ENCODE data around the gene RARB.

The RARB gene

GRCh38 chr3:25582242-25582641 lies 154.2 kb downstream of the RARB start:
- DNase-seq = peak; percentile 95

- peak; percentile 52 for DNase-seq
Measured at GRCh38 chr3:25583343-25583742, 155.3 kb downstream of the RARB start.

- DNase-seq = peak; percentile 54
Measured at GRCh38 chr3:25584011-25584789, 156.1 kb downstream of the RARB start.

GRCh38 chr3:25585361-25586166 lies 157.5 kb downstream of the RARB start:
- DNase-seq = peak; percentile 42

GRCh38 chr3:25586167-25586505 lies 158.1 kb downstream of the RARB start:
- peak; percentile 40 for DNase-seq

GRCh38 chr3:25586553-25586952 lies 158.5 kb downstream of the RARB start:
- peak; percentile 35 for DNase-seq

- DNase-seq = peak; percentile 45
Measured at GRCh38 chr3:25587094-25587493, 159.0 kb downstream of the RARB start.

- peak; percentile 21 for DNase-seq
Measured at GRCh38 chr3:25587526-25587925, 159.5 kb downstream of the RARB start.

- DNase-seq = no peak
Measured at GRCh38 chr3:25587975-25588374, 159.9 kb downstream of the RARB start.

- DNase-seq = peak; percentile 63
Measured at GRCh38 chr3:25588441-25589103, 160.5 kb downstream of the RARB start.

GRCh38 chr3:25589104-25589782 lies 161.2 kb downstream of the RARB start:
- DNase-seq = peak; percentile 33

- DNase-seq = peak; percentile 55
Measured at GRCh38 chr3:25589783-25590258, 161.8 kb downstream of the RARB start.

GRCh38 chr3:25592510-25592968 lies 164.5 kb downstream of the RARB start:
- peak; percentile 90 for DNase-seq

GRCh38 chr3:25593001-25593400 lies 164.9 kb downstream of the RARB start:
- DNase-seq = no peak

- DNase-seq = peak; percentile 48
Measured at GRCh38 chr3:25594007-25594502, 166.0 kb downstream of the RARB start.

GRCh38 chr3:25597535-25598101 lies 169.6 kb downstream of the RARB start:
- DNase-seq = no peak

GRCh38 chr3:25603703-25604102 lies 175.6 kb downstream of the RARB start:
- no peak for DNase-seq

- no peak for DNase-seq
Measured at GRCh38 chr3:25604107-25604805, 176.2 kb downstream of the RARB start.

GRCh38 chr3:25610167-25610566 lies 182.1 kb downstream of the RARB start:
- no peak for DNase-seq

- DNase-seq = no peak
Measured at GRCh38 chr3:25610779-25611178, 182.7 kb downstream of the RARB start.

- no peak for DNase-seq
Measured at GRCh38 chr3:25611193-25611592, 183.1 kb downstream of the RARB start.

- DNase-seq = peak; percentile 53
Measured at GRCh38 chr3:25618028-25618427, 190.0 kb downstream of the RARB start.
